Globus pallidus (tissue), 1 donor: ENCODE measurements around the gene TAS2R40.
A peak's percentile ranks its signal among the peaks of the same experiment; 100 is the strongest.
"Not testable (repeated sequence)": the region's sequence is repeated elsewhere in the genome, so short reads cannot be mapped to it uniquely, and the experiment has no call there.

Experiments
- DNase-seq: peaks from one replicate; pipeline ENCODE4 v3.0.0-alpha.2; 2015; ENCODE audit warnings: low spot score

Gene TAS2R40

DNA sequence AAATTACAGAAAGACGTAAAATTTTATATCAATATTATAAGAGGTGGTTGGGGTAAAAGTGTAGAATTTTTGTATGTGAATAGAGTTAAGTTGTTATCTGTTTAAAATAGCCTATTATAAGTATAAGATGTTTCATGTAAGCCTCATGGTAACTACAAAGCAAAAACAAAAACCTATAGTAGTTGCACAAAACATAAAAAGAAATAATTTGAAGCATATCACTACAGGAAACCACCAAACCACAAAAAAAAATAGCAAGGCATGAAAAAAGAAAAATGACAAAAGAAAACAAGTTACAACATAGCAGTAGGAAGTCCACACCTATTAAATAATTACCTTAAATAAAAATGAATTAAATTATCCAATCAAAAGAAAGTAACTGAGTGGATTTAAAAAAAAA is 29.0 kb downstream of the TAS2R40 start:
- no peak for DNase-seq

- no peak for DNase-seq
Observed at GRCh38 chr7:143252006-143252405, 30.2 kb downstream of the TAS2R40 start.

DNA sequence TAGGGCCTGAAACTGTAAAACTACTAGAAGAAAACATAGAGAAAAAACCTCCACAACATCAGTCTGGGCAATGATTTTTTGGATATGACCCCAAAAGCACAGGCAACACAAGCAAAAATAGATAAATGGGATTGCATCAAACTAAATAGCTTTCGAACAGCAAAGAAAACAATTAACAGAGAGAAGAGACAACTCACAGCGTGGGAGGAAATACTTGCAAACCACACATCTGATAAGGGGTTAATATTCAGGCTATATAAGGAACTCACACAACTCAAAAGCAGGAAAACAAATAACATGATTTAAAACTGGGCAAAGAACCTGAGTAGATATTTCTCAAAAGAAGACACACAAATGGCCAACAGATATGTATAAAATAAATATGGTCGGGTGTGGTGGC is 33.7 kb downstream of the TAS2R40 start:
- no peak for DNase-seq

DNA sequence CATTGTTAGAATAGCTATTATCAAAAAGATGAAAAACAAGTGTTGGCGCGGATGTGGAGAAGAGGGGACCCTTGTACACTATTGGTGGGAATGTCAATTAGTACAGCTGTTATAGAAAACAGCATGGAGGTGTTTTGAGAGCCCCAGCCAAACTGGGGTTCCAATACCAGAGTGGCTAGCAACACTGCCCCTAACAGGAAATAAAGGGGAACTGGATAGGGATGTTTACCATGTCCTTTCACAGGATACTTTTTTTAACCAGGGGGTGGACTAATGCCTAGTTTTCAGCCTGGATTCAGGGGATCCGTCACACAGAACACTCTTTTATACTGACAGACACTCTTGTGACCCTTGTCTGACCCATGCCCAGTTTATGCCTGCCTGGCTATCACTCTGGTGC is 34.5 kb downstream of the TAS2R40 start:
- no peak for DNase-seq

DNA sequence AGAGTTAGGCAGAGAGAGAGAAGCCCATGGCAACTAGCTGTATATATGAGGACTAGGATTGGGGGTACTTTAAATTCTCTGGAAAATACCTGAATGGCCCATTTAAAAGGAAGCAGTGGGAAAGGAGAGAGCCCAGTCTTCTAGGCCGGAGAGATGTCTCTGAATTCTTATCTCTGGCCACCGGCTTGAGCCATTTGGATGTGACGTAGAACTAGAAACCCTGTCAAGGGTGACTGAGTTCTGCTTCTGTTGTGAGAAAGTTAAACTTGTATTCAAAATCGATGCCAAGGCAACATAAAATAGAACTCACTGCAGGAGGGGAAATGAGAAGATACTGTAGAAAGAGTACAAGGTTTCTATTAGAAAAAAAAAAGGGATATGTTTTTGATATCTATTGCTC is 35.1 kb downstream of the TAS2R40 start:
- no peak for DNase-seq

DNA sequence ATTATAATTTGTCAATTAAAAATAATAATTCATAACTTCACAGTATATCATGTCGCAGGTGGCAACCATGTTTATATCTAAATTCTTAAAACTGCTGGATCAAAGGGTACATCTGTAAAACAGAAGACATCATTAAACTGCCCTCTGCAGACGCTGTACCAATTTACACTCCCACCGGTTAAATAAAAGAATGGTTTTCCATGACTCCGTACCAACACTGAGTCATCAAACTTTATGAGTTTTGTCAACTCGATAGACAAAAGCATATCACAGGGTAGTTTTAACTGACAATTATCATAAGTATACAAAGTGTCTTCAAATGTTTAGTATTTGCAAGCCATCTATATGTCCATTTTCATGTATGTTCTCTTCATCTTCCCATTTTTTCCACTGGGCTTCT is 35.7 kb downstream of the TAS2R40 start:
- DNase-seq, result no peak

GRCh38 chr7:143258831-143259230 is 37.0 kb downstream of the TAS2R40 start:
- no peak for DNase-seq

DNA sequence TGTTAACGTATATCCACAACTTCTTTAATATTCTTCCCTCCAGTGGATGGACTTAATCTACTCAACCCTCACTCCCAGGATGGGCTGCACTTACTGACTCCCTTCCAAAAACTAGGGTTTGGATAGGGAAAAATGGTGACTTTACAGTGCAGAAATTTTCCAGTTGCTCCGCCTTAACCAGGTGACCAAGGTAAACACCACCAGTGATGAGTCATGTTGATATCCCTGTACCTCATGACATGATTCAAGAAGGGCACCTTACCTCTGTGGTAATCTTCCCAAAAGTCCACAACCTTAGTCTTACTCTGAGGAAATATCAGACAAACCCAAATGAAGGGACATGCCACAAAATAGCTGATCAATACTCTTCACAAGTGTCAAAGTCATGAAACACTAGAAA is 37.9 kb downstream of the TAS2R40 start:
- DNase-seq, result no peak

DNA sequence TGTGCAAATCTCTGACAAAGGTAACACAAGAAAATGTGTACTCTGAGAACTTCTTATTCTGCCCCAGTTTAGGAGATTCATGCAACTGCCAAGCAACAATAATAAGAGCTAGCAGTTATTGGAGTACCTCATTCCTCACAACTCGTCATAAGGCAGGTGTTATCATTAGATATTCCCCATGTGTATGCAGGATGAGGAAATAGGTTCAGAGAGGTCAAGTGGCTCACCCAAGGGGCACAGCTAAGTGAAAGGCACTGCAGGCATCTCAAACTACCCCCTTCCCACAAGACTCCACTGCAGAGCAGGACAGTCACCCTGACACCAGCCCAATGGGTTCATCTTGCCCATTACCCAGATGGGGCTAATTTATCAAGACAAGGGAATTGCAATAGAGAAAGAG is 40.1 kb downstream of the TAS2R40 start:
- DNase-seq, result no peak

- DNase-seq, result peak; percentile 81
Observed at GRCh38 chr7:143263266-143264195, 41.7 kb downstream of the TAS2R40 start, which contains the start of gene GSTK1. Gene GSTK1 (plus strand): TSS chr7:143263441. CDS start chr7:143263514, 73 bp downstream.

DNA sequence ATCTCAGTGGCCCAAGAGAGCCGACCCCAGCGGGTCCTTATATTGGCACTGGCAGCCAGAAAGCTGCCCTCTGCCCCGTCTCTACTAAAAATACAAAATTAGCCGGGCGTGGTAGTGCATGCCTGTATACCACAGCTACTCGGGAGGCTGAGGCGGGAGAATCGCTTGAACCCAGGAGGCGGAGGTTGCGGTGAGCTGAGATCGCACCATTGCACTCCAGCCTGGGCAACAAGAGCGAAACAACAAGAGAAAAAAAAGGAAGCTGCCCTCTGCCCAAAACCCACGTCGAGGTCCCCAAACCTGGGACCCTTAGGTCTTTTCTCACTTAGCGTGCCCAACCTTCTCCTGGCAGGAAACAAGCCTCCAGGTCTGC is 42.3 kb downstream of the TAS2R40 start:
- DNase-seq, result not testable (repeated sequence)

DNA sequence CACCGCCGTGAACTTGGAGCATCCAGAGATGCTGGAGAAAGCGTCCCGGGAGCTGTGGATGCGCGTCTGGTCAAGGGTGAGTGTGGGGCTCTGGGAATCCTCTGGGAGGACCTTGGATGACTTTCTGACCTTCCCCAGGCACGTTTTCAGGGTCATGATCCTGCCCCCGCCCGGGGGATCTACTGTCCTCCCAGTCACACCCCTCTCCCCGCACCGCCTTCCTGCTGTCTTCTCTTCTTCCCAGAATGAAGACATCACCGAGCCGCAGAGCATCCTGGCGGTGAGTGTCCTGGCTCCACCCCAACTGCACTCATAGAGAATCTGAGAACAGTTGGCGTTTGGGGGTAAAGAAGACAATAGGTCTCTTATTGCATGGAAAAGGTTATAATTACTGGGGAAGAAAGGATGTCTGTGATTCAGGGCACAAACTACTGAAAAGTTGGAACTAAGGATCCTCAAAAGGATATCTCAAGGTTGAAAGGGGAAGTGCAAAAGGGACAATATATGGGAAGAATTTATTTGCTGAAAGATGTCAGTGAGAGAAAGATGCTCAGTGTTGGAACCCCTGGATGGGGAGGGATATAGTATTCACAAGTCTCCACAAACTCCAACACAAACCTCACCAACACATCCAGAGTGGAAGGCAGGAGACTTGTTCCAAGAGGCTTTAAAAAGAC is 43.3 kb downstream of the TAS2R40 start:
- peak; percentile 24 for DNase-seq

DNA sequence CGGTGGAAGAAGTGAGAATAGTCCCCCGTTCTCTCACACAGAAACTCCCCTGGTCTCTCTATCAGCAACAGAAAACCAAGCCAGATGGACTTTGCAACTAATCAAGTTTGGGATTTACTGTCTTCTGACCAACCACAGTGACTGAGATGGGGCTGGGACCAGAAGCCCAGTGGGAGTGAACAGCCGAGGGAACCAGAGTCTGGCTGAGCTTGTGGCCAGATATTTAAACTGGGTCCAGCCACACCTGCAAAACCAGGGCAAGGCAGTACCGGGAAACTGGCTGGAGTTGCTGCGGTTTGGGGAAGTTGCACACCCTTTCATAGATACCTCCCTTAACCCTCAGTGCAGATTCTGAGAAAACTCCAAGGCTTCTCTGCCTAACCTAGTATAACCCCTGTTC is 47.4 kb downstream of the TAS2R40 start:
- no peak for DNase-seq

GRCh38 chr7:143271240-143271639 is 49.4 kb downstream of the TAS2R40 start:
- no peak for DNase-seq
